GM12878 (cell line): ENCODE measurements around the gene SLC19A2. TPM values are rescaled to one million over a fixed set of nuclear protein-coding genes. Genes with fewer than 3 reads are reported as not detected.

Experiments
- ATAC-seq: fragments of 200-7000 bp; cut with Tn5 transposase; 3 replicates; pipeline ENCODE4 v1.9.1; 2020; ENCODE audit warnings: mild to moderate bottlenecking, moderate library complexity
- Bru-seq: library from RNA; stranded (reverse); fragments of 400-500 nt; gene quantifications from one replicate; lab custom pipeline; 2021; lab: Mats Ljungman, UMichigan
- BruChase-seq, 2 experiments: library from RNA; stranded (reverse); fragments of 400-500 nt; gene quantifications; one replicate each; lab custom pipeline; 2021; lab: Mats Ljungman, UMichigan
- BruUV-seq: library from RNA; stranded (reverse); fragments of 400-500 nt; replicated peaks from 2 replicates; lab custom pipeline; 2021; lab: Mats Ljungman, UMichigan
- CTCF ChIA-PET: fragments of 300-600 bp; sonication (Branson Sonifier 250); formaldehyde crosslinking; extraction: SDS; loops from one replicate; lab custom pipeline; 2021; ENCODE audit warnings: inconsistent platforms; lab: Yijun Ruan, JAX
- POLR2A ChIA-PET: fragments of 350-600 bp; formaldehyde crosslinking; extraction: SDS; loops from one replicate; lab custom pipeline; 2021; ENCODE audit warnings: inconsistent platforms; lab: Charles Lee
- RAD21 ChIA-PET: fragments of 300-600 bp; sonication (Branson Sonifier 250); formaldehyde crosslinking; loops from one replicate; lab custom pipeline; 2023; ENCODE audit warnings: antibody characterized with exemption; ENCODE audit not compliant: unreplicated experiment; lab: Charles Lee
- SMC1A ChIA-PET: fragments of 300-600 bp; sonication (Branson Sonifier 250); formaldehyde crosslinking; loops from one replicate; lab custom pipeline; 2023; ENCODE audit not compliant: unreplicated experiment, uncharacterized antibody; lab: Charles Lee
- DNase-seq: peaks from one replicate; pipeline ENCODE4 v3.0.0-alpha.2; 2011; ENCODE audit warnings: low read depth, low spot score
- FAIRE-seq: peaks from 3 replicates; lab custom pipeline; 2011; peaks lifted over from hg19 to GRCh38; lab: Jason Lieb, UNC
- H2AFZ ChIP-seq: 2 replicates; pipeline ENCODE4 v1.6.0; 2011; ENCODE audit warnings: low read depth, low read length, control low read depth; ENCODE audit not compliant: control insufficient read depth
- H3K27ac ChIP-seq: 2 replicates; pipeline ENCODE4 v1.5.1; 2011; ENCODE audit warnings: control low read depth; ENCODE audit not compliant: control insufficient read depth, insufficient read depth
- H3K27me3 ChIP-seq, 2 experiments: replicated peaks in 1 of 2; 2 replicates each; pipeline versions ENCODE4 v1.6.0 to v1.6.1; 2011; ENCODE audit warnings: low read length in 1 of 2; ENCODE audit not compliant: control insufficient read depth in 2 of 2, insufficient read depth in 2 of 2
- H3K36me3 ChIP-seq, 2 experiments: 2 replicates each; pipeline ENCODE4 v1.5.1; 2011; ENCODE audit warnings: low read length in 1 of 2; ENCODE audit not compliant: control insufficient read depth in 2 of 2, insufficient read depth in 2 of 2
- H3K4me1 ChIP-seq: 2 replicates; pipeline ENCODE4 v1.6.1; 2011; ENCODE audit warnings: mild to moderate bottlenecking, low read length, moderate library complexity, mixed read lengths; ENCODE audit not compliant: control insufficient read depth, insufficient read depth
- H3K4me2 ChIP-seq: 2 replicates; pipeline ENCODE4 v1.6.0; 2011; ENCODE audit warnings: control low read depth; ENCODE audit not compliant: control insufficient read depth, insufficient read depth
- H3K4me3 ChIP-seq: fragments of 200-600 bp; sonication (generic); 2 replicates; pipeline ENCODE4 v1.5.1; 2016
- H3K79me2 ChIP-seq: 2 replicates; pipeline ENCODE4 v1.6.0; 2011; ENCODE audit warnings: low read length; ENCODE audit not compliant: control insufficient read depth, insufficient read depth
- H3K9ac ChIP-seq: 2 replicates; pipeline ENCODE4 v1.8.0; 2011; ENCODE audit warnings: low read length, control low read depth, mixed read lengths; ENCODE audit not compliant: control insufficient read depth, insufficient read depth
- H3K9me3 ChIP-seq: replicated peaks from 3 replicates; pipeline ENCODE4 v1.5.1; 2011; ENCODE audit warnings: mild to moderate bottlenecking, low read length; ENCODE audit not compliant: control insufficient read depth, insufficient read depth
- H4K20me1 ChIP-seq: 2 replicates; pipeline ENCODE4 v1.6.0; 2011; ENCODE audit not compliant: control insufficient read depth, insufficient read depth
- CHD1 ChIP-seq: IDR thresholded peaks from 2 replicates; pipeline ENCODE4 v1.6.1; 2012; ENCODE audit warnings: low read depth, low read length, improper control_type of control experiment
- CHD2 ChIP-seq: IDR thresholded peaks from 2 replicates; pipeline ENCODE4 v1.6.1; 2011; ENCODE audit warnings: low read depth, low read length, improper control_type of control experiment, borderline replicate concordance
- FOS ChIP-seq: IDR thresholded peaks from 3 replicates; pipeline ENCODE4 v1.6.1; 2011; ENCODE audit warnings: borderline replicate concordance; ENCODE audit not compliant: insufficient read length; ENCODE audit errors: extremely low read depth
- GATAD2B ChIP-seq: fragments of 450-650 bp; conservative IDR thresholded peaks from 2 replicates; pipeline ENCODE4 v1.6.1; 2017; ENCODE audit warnings: low read depth, mild to moderate bottlenecking, moderate library complexity
- HDAC2 ChIP-seq: fragments of 200-600 bp; sonication (generic); IDR thresholded peaks from 2 replicates; pipeline ENCODE4 v1.6.1; 2017
- MYC ChIP-seq: IDR thresholded peaks from 2 replicates; pipeline ENCODE4 v1.6.1; 2011; ENCODE audit warnings: mild to moderate bottlenecking, low read length, moderate library complexity, inconsistent platforms; ENCODE audit not compliant: insufficient read depth, insufficient replicate concordance, insufficient read length, severe bottlenecking
- NFYA ChIP-seq: IDR thresholded peaks from 2 replicates; pipeline ENCODE4 v1.6.1; 2011; ENCODE audit warnings: low read depth, mild to moderate bottlenecking, low read length, improper control_type of control experiment, borderline replicate concordance
- PAX8 ChIP-seq: fragments of 450-650 bp; IDR thresholded peaks from 2 replicates; pipeline ENCODE4 v1.6.1; 2017; ENCODE audit warnings: mild to moderate bottlenecking, moderate library complexity
- RFX5 ChIP-seq: IDR thresholded peaks from 2 replicates; pipeline ENCODE4 v1.6.1; 2011; ENCODE audit warnings: low read depth, low read length, improper control_type of control experiment
- RUNX3 ChIP-seq: IDR thresholded peaks from 2 replicates; pipeline ENCODE4 v1.6.1; 2012; ENCODE audit warnings: low read length, inconsistent platforms
- SRF ChIP-seq, 2 experiments: IDR thresholded peaks; 2 replicates each; pipeline ENCODE4 v1.6.1; 2011; ENCODE audit warnings: low read depth in 2 of 2, low read length in 2 of 2, mild to moderate bottlenecking in 1 of 2, moderate library complexity in 1 of 2
- TCF7 ChIP-seq: IDR thresholded peaks from 2 replicates; pipeline ENCODE4 v1.6.1; 2014; ENCODE audit warnings: antibody characterized with exemption, borderline replicate concordance
- ZNF24 ChIP-seq: fragments of 450-650 bp; IDR thresholded peaks from 2 replicates; pipeline ENCODE4 v1.6.1; 2017; ENCODE audit warnings: antibody characterized with exemption, mild to moderate bottlenecking
- ZSCAN29 ChIP-seq: fragments of 450-650 bp; IDR thresholded peaks from 2 replicates; pipeline ENCODE4 v1.6.1; 2017; ENCODE audit warnings: mild to moderate bottlenecking, moderate library complexity
- WGBS: methylation state at CpG from one replicate; pipeline ENCODE4 v1.1.6; 2016; ENCODE audit warnings: low lambda C conversion rate; ENCODE audit not compliant: insufficient replicate concordance, insufficient coverage; ENCODE audit errors: missing lambda C conversion rate; 5-methylcytosine and 5-hydroxymethylcytosine counted together
- in situ Hi-C: fragments of 300-500 bp; cut with MboI; formaldehyde crosslinking; loops from 9 replicates; pipeline ENCODE4 v1.14.3; 2018; ENCODE audit warnings: mixed read lengths
- intact Hi-C: fragments of 100-400 bp; cut with micrococcal nuclease; formaldehyde crosslinking; loops from one replicate; pipeline ENCODE4 v1.14.2; 2022; ENCODE audit not compliant: unreplicated experiment
- long read RNA-seq, 2 experiments: library from polyadenylated mRNA; unstranded; transcript quantifications; one replicate each; pipeline ENCODE4 v2.0.0, GENCODE V29; 2019 to 2020
- polyA minus RNA-seq, 3 experiments: library from RNA; depleted of rRNA, polyadenylated mRNA; stranded (reverse); fragments of >200 nt; gene quantifications; 2 replicates each; pipeline ENCODE4 v1.2.3, GENCODE V29; 2011
- polyA plus RNA-seq, 11 experiments: library from polyadenylated mRNA; depleted of rRNA in 4 of 11; unstranded in 6 of 11; stranded (reverse) in 5 of 11; fragments of >200 nt; fragmentation: Nextera tagmentation in 4 of 11; fragmentation: Illumina TruSeq in 1 of 11; extraction: Ambion mirVana in 4 of 11; extraction: Trizol in 1 of 11; gene quantifications; 1 replicate in 1 of 11; 2 replicates in 10 of 11; pipeline versions ENCODE4 v1.2.1 to v1.2.3, GENCODE V29; 2011 to 2016; ENCODE audit warnings: inconsistent platforms in 2 of 11, missing spikeins in 2 of 11, low read depth in 1 of 11
- total RNA-seq, 4 experiments: library from RNA; depleted of rRNA in 3 of 4; stranded (reverse); fragments of >200 nt in 3 of 4; fragmentation: Illumina TruSeq in 1 of 4; extraction: Trizol in 1 of 4; gene quantifications; 2 replicates each; pipeline versions ENCODE4 v1.2.1 to v1.2.3, GENCODE V29; 2013 to 2021
- TF ChIP-seq, protein P1 (sequence below): IDR thresholded peaks from 2 replicates; pipeline ENCODE4 v1.6.1; 2011; ENCODE audit warnings: mild to moderate bottlenecking, low read depth, low read length, moderate library complexity; ENCODE audit not compliant: insufficient replicate concordance

SLC19A2 gene
- 16.0 and 16.6 TPM in 2 replicates for total RNA-seq (2013; cell fraction: nucleolus; rRNA removed)
- total RNA-seq (2014; rRNA removed) (3.7 and 3.8 TPM in 2 replicates), total RNA-seq (2014; rRNA removed; fragmentation: Illumina TruSeq; extraction: Trizol) (2.9 and 3.5 TPM in 2 replicates), total RNA-seq (2021) (2.2 and 2.3 TPM in 2 replicates), polyA plus RNA-seq (2011; rRNA removed) (7.8 and 9.3 TPM in 2 replicates), polyA plus RNA-seq (2014; fragmentation: Illumina TruSeq; extraction: Trizol) (3.1 and 3.7 TPM in 2 replicates), polyA plus RNA-seq (2014; fragmentation: Nextera tagmentation; extraction: Ambion mirVana) (1 to 10 TPM; 1.2 to 1.3 TPM), polyA plus RNA-seq (2014; rRNA removed) (2.2 and 2.7 TPM in 2 replicates), polyA plus RNA-seq (2016; fragmentation: Nextera tagmentation; extraction: Ambion mirVana) (1 to 10 TPM; 1.8 to 1.9 TPM), polyA minus RNA-seq (2011; rRNA and poly(A)+ RNA removed) (9.3 and 9.9 TPM in 2 replicates), Bru-seq, nascent RNA (percentile 84 among the genes with signal in this experiment), BruChase-seq, experiment 1, labeled RNA remaining after a 6-hour chase (percentile 64 among the genes with signal in this experiment), BruChase-seq, experiment 2, labeled RNA remaining after a 2-hour chase (percentile 84 among the genes with signal in this experiment)
- polyA plus RNA-seq (2011; ENCODE audit: low read depth) = 0.88 TPM
- polyA plus RNA-seq (2011; cell fraction: cytosol; rRNA removed) = 4.1 and 4.6 TPM in 2 replicates
- polyA plus RNA-seq (2011; cell fraction: nucleus; rRNA removed) = 5.6 and 5.7 TPM in 2 replicates
- polyA plus RNA-seq (2012) = 1.6 and 2.3 TPM in 2 replicates
- polyA minus RNA-seq (2011; cell fraction: cytosol; rRNA and poly(A)+ RNA removed) = 2.9 and 3.3 TPM in 2 replicates
- 4.6 and 7.3 TPM in 2 replicates for polyA minus RNA-seq (2011; cell fraction: nucleus; rRNA and poly(A)+ RNA removed)
- long read RNA-seq, experiment 1 = 0 reads
- long read RNA-seq, experiment 2, partial matches to known transcripts = 1 of 3 reads
- long read RNA-seq, experiment 2, other reads (novel, unspliced or antisense) = 2 of 3 reads

DNA sequence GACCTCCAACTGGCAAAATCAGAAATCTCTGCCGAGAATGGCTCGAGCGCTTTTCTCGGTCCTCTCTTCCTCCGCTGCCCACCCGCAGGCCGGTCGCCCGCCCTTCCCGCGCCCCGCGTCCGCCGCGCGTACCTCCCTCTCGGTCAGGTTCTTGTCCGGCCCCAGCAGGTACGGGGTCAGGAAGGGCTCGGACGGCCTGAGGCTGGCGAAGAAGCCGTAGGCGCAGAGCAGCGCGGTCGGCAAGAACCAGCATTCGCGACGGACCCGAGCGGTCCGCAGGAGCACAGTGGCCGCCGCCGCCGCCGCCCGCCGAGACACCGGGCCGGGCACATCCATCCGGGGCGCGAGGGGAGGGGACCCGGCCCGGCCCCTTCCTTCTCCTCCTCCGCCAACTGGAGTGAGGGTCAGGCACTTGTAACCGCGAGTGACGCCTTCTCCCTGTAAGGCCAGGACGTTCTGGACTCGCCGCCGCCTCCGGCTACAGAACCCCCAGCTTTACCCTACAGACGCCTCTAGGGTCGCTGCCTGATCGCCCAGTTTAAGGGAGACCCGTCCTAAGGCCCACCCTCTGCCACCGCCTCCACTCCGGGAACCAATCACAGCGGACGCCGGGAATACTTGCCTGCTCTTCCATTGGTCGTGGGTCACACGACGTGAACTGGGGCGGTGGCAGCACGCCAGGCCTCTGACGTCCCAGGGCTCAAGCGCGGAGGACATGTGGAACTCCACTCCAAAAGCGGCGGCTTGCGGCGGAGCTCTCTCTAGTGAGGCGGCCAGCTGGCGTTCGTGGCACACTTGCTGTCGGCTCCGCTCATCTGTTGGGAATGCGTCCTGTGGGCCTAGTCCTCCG lies at the start of gene SLC19A2:
SLC19A2 (minus strand) TSS at position 514 of the 850 bp plus-strand sequence; CDS start at position 336, 178 bp downstream.
- Histone ChIP-seq H2AFZ (peak within 1 kb of the TSS; percentile 98), H3K79me2 (peaks cover 11% of the 10 kb centered on the region), H3K4me2 (peak within 1 kb of the TSS; percentile 100), H4K20me1 (no peaks in the 10 kb centered on the region), H3K9ac (peak within 1 kb of the TSS; percentile 80), H3K27ac (peak within 1 kb of the TSS; percentile 68), H3K4me1 (peaks cover 8% of the 10 kb centered on the region), H3K27me3 (no peaks in the 10 kb centered on the region), H3K36me3 (no peaks in the 10 kb centered on the region), H3K9me3 (no peaks in the 10 kb centered on the region), H3K4me3 (peak within 1 kb of the TSS; percentile 88)
- in situ Hi-C loops = no loop called here
- peak; percentile 98 for ATAC-seq
- ChIA-PET CTCF (interaction anchor here (1.0 to 1.1 kb wide), 3 partner anchors 43 to 1143 kb away, joined by 3 to 4 read pairs (median 3); no protein-coding TSS in a partner anchor), RAD21 (interaction anchor here (0.6 to 1.7 kb wide), 6 partner anchors 10 to 423 kb away, joined by 3 to 4 read pairs (median 4); no protein-coding TSS in a partner anchor), SMC1A (interaction anchor here (0.8 to 1.7 kb wide), 7 partner anchors 10 to 1047 kb away, joined by 3 to 8 read pairs (median 3); partner anchors contain the start of gene BLZF1), POLR2A (interaction anchor here (0.9 kb wide), 3 partner anchors 41 to 170 kb away, joined by 3 to 5 read pairs (median 3); no protein-coding TSS in a partner anchor)
- 1% methylated on average over 69 of the region's 85 CpGs for WGBS
- intact Hi-C loops = loop anchor here (1.0 to 5.0 kb wide), 5 partner anchors 42 to 312 kb away; partner anchors contain the start of gene BLZF1
- DNase-seq = peak; percentile 91
- FAIRE-seq = peak; percentile 95
- no TSS peak for BruUV-seq
- TF ChIP-seq NFYA = no peak; the same call in 1 of the 2 replicates
- no peak for TF ChIP-seq SRF (IDR thresholded peaks at IDR 0.05; ENCODE audit: low read depth in 2 of 2, low read length in 2 of 2)
- no peak for TF ChIP-seq HDAC2
- TF ChIP-seq CHD2 = peak; percentile 76; the same call in 1 of the 2 replicates
- no peak for TF ChIP-seq PAX8
- TF ChIP-seq TCF7 = no peak
- peak; percentile 30 for TF ChIP-seq FOS
- peak; percentile 33; the same call in 1 of the 2 replicates for TF ChIP-seq RUNX3
- peak; percentile 88 for TF ChIP-seq RFX5
- peak; percentile 51; the same call in 1 of the 2 replicates for TF ChIP-seq GATAD2B
- no peak for TF ChIP-seq ZNF24
- TF ChIP-seq, protein P1, sequence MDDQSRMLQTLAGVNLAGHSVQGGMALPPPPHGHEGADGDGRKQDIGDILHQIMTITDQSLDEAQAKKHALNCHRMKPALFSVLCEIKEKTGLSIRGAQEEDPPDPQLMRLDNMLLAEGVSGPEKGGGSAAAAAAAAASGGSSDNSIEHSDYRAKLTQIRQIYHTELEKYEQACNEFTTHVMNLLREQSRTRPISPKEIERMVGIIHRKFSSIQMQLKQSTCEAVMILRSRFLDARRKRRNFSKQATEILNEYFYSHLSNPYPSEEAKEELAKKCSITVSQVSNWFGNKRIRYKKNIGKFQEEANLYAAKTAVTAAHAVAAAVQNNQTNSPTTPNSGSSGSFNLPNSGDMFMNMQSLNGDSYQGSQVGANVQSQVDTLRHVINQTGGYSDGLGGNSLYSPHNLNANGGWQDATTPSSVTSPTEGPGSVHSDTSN = peak; percentile 4
- TF ChIP-seq MYC = no peak
- peak; percentile 85; the same call in 1 of the 2 replicates for TF ChIP-seq CHD1
- no peak for TF ChIP-seq ZSCAN29
